Measurements from ENCODE around the gene NHLRC4.

- TF ChIP-seq BRCA1 (IDR thresholded peaks at IDR 0.05; ENCODE audit: low read depth, low read length), result no peak
- no peak for TF ChIP-seq CTCF (IDR thresholded peaks at IDR 0.05; ENCODE audit: control extremely low read depth in 1 of 3, insufficient read depth in 1 of 3, low read depth in 1 of 3, low read length in 3 of 3)
- TF ChIP-seq NRF1 (IDR thresholded peaks at IDR 0.05; ENCODE audit: low read depth, low read length), result no peak
- TF ChIP-seq POLR2A (IDR thresholded peaks at IDR 0.05; ENCODE audit: control extremely low read depth in 1 of 2, low read depth in 2 of 2, low read length in 2 of 2), result no peak
- TF ChIP-seq CREB1 (IDR thresholded peaks at IDR 0.05), result no peak
Observed at GRCh38 chr16:551210-551609, 15.6 kb upstream of the NHLRC4 start.

Measured in H1 (cell line).